Spleen (tissue), 11 donors: ENCODE results near the gene NFKBIE. TPM values are rescaled to one million over a fixed set of nuclear protein-coding genes. Genes with fewer than 3 reads are reported as not detected.

Experiments used
- DNase-seq: peaks from one replicate; pipeline ENCODE4 v3.0.0-alpha.2; 2020
- H3K27ac ChIP-seq, 8 donors: fragments of 200-600 bp; sonication (generic) in 7 of 8; 1 replicate in 4 of 8; 2 replicates in 4 of 8; pipeline versions ENCODE4 v1.5.0 to v1.8.0; 2016 to 2021; ENCODE audit warnings: inconsistent platforms in 4 of 8, mild to moderate bottlenecking in 4 of 8, moderate library complexity in 1 of 8
- H3K27me3 ChIP-seq, 7 donors: fragments of 200-600 bp; sonication (generic) in 6 of 7; replicated peaks in 1 of 7; 1 replicate in 4 of 7; 2 replicates in 3 of 7; pipeline versions ENCODE4 v1.5.0 to v1.8.0; 2016 to 2021; ENCODE audit warnings: inconsistent platforms in 3 of 7, mild to moderate bottlenecking in 1 of 7
- H3K36me3 ChIP-seq, 6 donors: fragments of 200-600 bp; sonication (generic) in 5 of 6; 1 replicate in 4 of 6; 2 replicates in 2 of 6; pipeline versions ENCODE4 v1.5.0 to v1.8.0; 2016 to 2021; ENCODE audit warnings: inconsistent platforms in 2 of 6
- H3K4me1 ChIP-seq, 6 donors: fragments of 200-600 bp; sonication (generic) in 5 of 6; 1 replicate in 3 of 6; 2 replicates in 3 of 6; pipeline versions ENCODE4 v1.5.0 to v1.8.0; 2016 to 2021; ENCODE audit warnings: inconsistent platforms in 3 of 6
- H3K4me3 ChIP-seq, 8 donors: fragments of 200-600 bp; sonication (generic) in 7 of 8; 1 replicate in 4 of 8; 2 replicates in 4 of 8; pipeline versions ENCODE4 v1.5.0 to v1.8.0; 2016 to 2021; ENCODE audit warnings: inconsistent platforms in 4 of 8, mild to moderate bottlenecking in 4 of 8, moderate library complexity in 2 of 8
- H3K9me3 ChIP-seq, 8 donors: fragments of 200-600 bp; sonication (generic) in 7 of 8; 1 replicate in 4 of 8; 2 replicates in 4 of 8; pipeline versions ENCODE4 v1.5.0 to v1.8.0; 2016 to 2021; ENCODE audit warnings: inconsistent platforms in 4 of 8
- POLR2A ChIP-seq, 3 donors: fragments of 450-650 bp; IDR thresholded peaks; one replicate each; pipeline ENCODE4 v1.5.1; 2017; ENCODE audit warnings: antibody characterized with exemption in 3 of 3, mild to moderate bottlenecking in 1 of 3
- POLR2AphosphoS5 ChIP-seq, 3 donors: sonication (generic); formaldehyde crosslinking; IDR thresholded peaks; one replicate each; pipeline ENCODE4 v1.5.1; 2017; ENCODE audit warnings: antibody characterized with exemption in 3 of 3
- WGBS, 5 donors: extraction: QIAGEN DNeasy Blood & Tissue Kit in 3 of 5; methylation state at CpG; one replicate each; pipeline versions ENCODE4 v1.1.5 to v1.1.7; 2013 to 2018; 5-methylcytosine and 5-hydroxymethylcytosine counted together
- intact Hi-C: fragments of 100-400 bp; cut with DNase I; formaldehyde crosslinking; loops from one replicate; pipeline ENCODE4 v1.15.0; 2023; ENCODE audit warnings: low total_unique reads
- polyA plus RNA-seq, 3 donors: library from polyadenylated mRNA; stranded (reverse); fragments of 200-250 nt; gene quantifications; one replicate each; pipeline ENCODE4 v1.2.1, GENCODE V29; 2013
- total RNA-seq, 7 donors: library from RNA; depleted of rRNA in 3 of 7; stranded (reverse); fragments of >200 nt in 3 of 7; fragmentation: NEBNext Ultra II Directional in 4 of 7; extraction: Animal tissue kit (Norgen Biotek cat#: 25700) in 4 of 7; gene quantifications; one replicate each; pipeline versions ENCODE4 v1.1.0 to v1.2.1, GENCODE V29; 2016 to 2021
- TF ChIP-seq, protein P1 (sequence below), 11 experiments: fragments of 200-600 bp in 7 of 11; fragments of 450-650 bp in 4 of 11; sonication (generic) in 4 of 11; IDR thresholded peaks in 8 of 11; conservative IDR thresholded peaks in 3 of 11; 1 replicate in 7 of 11; 2 replicates in 4 of 11; pipeline versions ENCODE4 v1.4.0 to v1.8.0; 2016 to 2021; ENCODE audit warnings: antibody characterized with exemption in 11 of 11, inconsistent platforms in 4 of 11, mild to moderate bottlenecking in 1 of 11
- donor health status: healthy with polysubstance abuse.
- donor health status: DM: no; HTN: no; CAD: no; lungs with moderate emphysema.
- donor health status: DM: no; HTN: no; CAD: no.
- donor health status: Bipolar disorder and iron deficiency.
- donor health status: healthy.
- donor health status: DM: no; HTN: no; CAD: no.
- donor health status: DM: yes; HTN: yes; CAD: no.

NFKBIE gene
- total and polyA plus RNA-seq, 10 donors, result 32.2 to 89.7 (median 49.0) TPM

DNA sequence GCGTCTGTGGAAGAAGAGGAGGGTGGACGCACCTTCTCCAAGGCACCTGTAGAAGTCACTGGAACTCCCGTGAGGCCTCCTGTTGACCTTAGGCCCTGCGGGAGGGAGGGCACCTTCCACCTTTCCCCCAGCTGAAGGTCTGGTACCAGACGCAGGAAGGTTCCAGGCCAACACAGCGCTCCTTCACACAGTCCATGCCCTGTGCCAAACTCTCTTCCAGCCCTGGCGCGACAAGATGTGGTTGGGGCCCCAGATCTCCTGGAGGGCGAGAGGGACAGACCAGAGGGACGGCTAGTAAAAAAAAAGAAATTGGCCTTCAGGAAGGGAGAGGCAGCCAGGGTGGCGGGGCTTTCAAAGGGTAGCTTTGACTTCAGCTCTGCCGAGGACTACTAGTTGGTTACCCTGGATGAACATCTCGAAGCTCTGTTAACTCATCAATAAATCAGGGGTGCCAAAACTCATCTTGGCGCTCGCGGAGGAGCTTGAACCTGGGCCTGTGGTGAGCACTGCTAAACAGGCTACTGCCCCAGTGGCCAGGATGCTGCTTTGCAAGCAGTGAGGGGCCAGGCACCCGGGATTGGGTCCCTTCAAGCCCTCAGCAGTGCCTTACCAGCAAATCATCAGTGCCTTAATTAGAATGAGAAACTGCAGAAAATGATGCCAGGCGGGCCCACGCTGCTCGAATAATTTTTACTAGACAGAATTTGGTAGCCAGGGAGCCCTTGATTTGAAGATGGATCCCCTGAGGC, 32.9 kb upstream of the NFKBIE start:
- DNase-seq, result peak; percentile 58
- H3K27ac ChIP-seq, result no peak overlapping the region
- intact Hi-C loops, result no loop called here
- 52 to 59% (median 54%) methylated on average over 19 to 20 of the region's 20 CpGs for WGBS, 5 donors
- H3K36me3 ChIP-seq, result peaks cover 0 to 40% (median 31%) of the 10 kb centered on the region in 6 donors
- peaks cover 10 to 20% (median 14%) of the 10 kb centered on the region in 6 donors for H3K4me1 ChIP-seq
- peak overlapping the region in 3 of 8 donors; percentile 42 to 69 (median 54) for H3K4me3 ChIP-seq
- H3K9me3 ChIP-seq, result no peaks in the 10 kb centered on the region
- no peak for TF ChIP-seq POLR2A (IDR thresholded peaks at IDR 0.05)
- TF ChIP-seq POLR2AphosphoS5 (IDR thresholded peaks at IDR 0.05), result no peak
- H3K27me3 ChIP-seq, result peaks cover 4 to 52% (median 37%) of the 10 kb centered on the region in 7 donors

DNA sequence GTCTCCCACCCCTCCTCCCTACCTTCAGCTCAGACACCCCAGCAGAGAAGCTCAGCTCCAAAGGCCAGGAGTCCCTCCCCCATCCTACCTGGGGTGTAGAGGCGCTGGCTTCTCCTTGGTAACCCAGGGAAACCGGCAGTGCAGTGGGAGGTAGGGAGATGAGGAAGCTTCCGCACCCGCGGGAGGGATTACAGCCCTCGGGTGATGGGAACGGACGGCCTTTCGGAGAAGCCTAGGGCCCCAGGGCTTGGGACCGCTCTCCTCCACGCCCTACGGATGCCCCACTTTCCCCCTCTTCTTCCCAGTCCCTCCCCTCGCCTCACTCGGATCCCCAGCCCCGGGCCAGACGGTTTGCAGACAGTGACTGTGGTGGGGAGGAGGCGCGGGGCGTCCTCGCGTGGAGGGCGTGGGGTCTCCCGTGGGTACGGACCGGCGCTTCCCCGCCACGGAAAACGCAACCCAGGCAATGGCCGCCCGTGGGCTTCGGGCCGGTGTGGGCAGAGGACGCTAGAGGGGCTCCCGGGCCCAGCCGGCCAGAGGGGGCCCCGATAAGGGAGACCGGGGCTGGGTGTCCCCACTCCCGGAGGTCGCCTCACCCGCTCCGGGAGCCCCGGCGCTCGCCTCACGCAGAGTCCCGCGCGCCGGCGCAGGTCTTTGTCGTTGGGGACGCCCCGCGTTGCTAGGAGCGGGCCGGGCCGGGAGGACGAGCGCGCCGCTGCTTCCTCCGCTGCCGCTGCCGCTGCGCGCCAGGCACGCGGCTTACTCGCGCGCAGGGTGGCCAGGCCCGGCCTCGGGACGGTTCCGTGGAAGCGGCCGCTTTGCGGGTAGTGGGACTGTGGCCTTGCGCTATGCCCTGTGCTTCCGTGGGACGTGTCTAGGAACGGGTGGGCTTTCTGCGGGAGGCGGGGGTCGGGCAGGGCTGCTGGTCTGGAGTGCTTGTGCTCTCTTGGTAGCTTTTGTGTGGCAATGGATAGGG, 32.0 kb upstream of the NFKBIE start:
- WGBS, 5 donors, result 1 to 4% (median 2%) methylated on average over 17 to 86 of the region's 86 CpGs
- peaks cover 0 to 32% (median 23%) of the 10 kb centered on the region in 6 donors for H3K36me3 ChIP-seq
- no peaks in the 10 kb centered on the region for H3K9me3 ChIP-seq
- H3K27me3 ChIP-seq, result peaks cover 4 to 61% (median 37%) of the 10 kb centered on the region in 7 donors
- H3K4me3 ChIP-seq, result peak overlapping the region in 7 of 8 donors; percentile 22 to 69 (median 42)
- peaks cover 10 to 20% (median 14%) of the 10 kb centered on the region in 6 donors for H3K4me1 ChIP-seq
- peak; percentile 85 for DNase-seq
- no peak overlapping the region for H3K27ac ChIP-seq
- intact Hi-C loops, result no loop called here
- TF ChIP-seq POLR2AphosphoS5 (IDR thresholded peaks at IDR 0.05), result peak in 2 of 3 donors; percentile 63 to 72
- TF ChIP-seq, protein P1, sequence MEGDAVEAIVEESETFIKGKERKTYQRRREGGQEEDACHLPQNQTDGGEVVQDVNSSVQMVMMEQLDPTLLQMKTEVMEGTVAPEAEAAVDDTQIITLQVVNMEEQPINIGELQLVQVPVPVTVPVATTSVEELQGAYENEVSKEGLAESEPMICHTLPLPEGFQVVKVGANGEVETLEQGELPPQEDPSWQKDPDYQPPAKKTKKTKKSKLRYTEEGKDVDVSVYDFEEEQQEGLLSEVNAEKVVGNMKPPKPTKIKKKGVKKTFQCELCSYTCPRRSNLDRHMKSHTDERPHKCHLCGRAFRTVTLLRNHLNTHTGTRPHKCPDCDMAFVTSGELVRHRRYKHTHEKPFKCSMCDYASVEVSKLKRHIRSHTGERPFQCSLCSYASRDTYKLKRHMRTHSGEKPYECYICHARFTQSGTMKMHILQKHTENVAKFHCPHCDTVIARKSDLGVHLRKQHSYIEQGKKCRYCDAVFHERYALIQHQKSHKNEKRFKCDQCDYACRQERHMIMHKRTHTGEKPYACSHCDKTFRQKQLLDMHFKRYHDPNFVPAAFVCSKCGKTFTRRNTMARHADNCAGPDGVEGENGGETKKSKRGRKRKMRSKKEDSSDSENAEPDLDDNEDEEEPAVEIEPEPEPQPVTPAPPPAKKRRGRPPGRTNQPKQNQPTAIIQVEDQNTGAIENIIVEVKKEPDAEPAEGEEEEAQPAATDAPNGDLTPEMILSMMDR (IDR thresholded peaks at IDR 0.05 in 8 of 11, conservative IDR thresholded peaks at IDR 0.05 in 3 of 11), result no peak

DNA sequence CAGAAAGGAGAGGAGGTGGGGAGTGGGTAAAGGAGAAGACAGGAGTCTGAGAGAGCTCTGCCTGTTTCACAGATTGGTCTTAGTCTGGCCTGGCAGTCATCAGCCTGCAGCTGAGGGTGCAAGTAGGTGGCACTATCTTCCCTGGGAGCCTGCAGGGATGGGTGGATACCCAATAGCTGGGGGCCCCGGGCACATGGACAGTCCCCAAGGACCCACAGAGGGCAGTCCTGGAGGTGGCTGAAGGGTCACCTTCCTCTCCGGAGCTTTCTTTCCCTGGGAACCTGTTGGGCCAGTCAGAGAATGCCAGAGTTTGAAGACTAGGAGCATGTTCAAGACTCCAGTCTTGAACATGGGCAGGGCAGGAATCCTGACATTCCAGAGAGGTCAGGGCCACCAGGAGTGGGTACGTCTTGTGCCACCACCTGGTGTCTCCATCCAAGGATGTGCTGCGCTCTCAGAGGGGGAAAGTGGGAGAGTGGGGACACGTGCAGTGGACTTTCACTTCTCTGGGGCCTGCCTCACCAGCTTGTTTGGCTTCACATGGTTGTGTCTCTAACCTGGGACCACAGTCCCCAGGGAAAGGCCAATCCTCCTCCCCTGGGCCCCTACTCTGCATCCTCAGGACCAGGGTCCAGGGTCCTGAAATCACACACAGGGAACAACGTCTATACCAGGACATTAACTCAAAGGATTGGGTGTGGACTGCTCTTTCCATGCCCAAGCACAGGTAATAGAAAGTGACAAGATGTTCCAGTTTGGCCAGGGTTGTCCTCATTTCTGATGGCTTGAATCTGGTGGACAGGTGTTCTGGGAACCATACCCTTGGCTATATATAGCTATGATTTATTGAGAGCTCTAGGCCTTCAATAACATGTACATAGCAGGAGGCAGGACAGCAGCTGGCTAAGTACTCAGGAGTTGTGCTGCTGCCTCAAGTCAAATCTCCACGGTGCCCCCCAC, 29.8 kb upstream of the NFKBIE start:
- DNase-seq, result peak; percentile 37
- intact Hi-C loops, result no loop called here
- 68 to 85% (median 80%) methylated on average over 7 of the region's 7 CpGs for WGBS, 5 donors
- Histone ChIP-seq H3K27me3 (peaks cover 4 to 84% (median 54%) of the 10 kb centered on the region in 7 donors), H3K4me1 (peaks cover 10 to 20% (median 14%) of the 10 kb centered on the region in 6 donors), H3K4me3 (no peak overlapping the region), H3K9me3 (no peaks in the 10 kb centered on the region), H3K36me3 (peaks cover 0 to 9% (median under 1%) of the 10 kb centered on the region in 6 donors), H3K27ac (no peak overlapping the region)
- no peak for TF ChIP-seq POLR2A (IDR thresholded peaks at IDR 0.05)
- TF ChIP-seq POLR2AphosphoS5 (IDR thresholded peaks at IDR 0.05), result no peak
- TF ChIP-seq, protein P1 (IDR thresholded peaks at IDR 0.05 in 8 of 11, conservative IDR thresholded peaks at IDR 0.05 in 3 of 11), result no peak
